GM12801 (cell line): ENCODE results near the gene SFXN5.

Source experiments
- CTCF ChIP-seq: IDR thresholded peaks from one replicate; pipeline ENCODE4 v1.5.1; 2011; ENCODE audit warnings: control low read depth; ENCODE audit not compliant: insufficient read length; ENCODE audit errors: extremely low read depth

SFXN5 gene

GRCh38 chr2:73078457-73079411 is 7.2 kb upstream of the SFXN5 start:
- no peak for TF ChIP-seq CTCF

GRCh38 chr2:73077424-73077795 is 5.9 kb upstream of the SFXN5 start:
- no peak for TF ChIP-seq CTCF

DNA sequence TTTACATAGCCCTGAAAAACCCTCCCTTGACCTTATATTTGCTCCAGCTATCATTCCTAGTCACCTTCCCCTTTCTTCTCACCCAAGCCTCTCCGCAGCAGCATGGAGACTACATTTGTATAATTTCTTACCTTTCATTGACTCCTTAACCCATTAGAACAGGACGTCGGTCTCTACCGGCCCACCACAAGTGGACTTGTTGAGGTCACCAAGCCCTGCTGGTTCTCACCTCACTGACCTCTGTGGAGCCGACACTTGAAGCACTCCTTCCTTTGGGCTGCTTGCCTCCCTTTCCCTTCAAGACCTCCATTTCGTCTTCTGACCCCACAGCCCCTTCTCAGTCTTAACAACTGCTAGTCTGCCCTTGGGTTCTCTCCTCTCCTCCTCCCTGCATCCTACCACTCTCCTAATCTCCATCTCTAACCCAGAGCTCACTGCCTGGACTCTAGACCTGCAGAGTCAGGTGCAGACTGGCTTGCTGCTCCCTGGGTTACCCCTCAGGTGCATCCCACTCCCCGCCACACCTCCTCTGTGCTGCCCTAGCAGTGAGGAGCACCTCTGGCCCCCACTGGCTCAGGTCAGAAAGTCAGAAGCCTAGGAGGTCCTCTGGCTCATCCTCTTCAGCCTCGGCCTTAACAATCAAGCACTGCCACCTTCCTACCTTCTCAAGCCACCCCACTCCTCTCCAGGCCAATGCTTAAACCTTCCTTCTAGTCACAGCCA is 5.3 kb upstream of the SFXN5 start:
- TF ChIP-seq CTCF = no peak

GRCh38 chr2:73075477-73076373 is 4.2 kb upstream of the SFXN5 start:
- no peak for TF ChIP-seq CTCF

DNA sequence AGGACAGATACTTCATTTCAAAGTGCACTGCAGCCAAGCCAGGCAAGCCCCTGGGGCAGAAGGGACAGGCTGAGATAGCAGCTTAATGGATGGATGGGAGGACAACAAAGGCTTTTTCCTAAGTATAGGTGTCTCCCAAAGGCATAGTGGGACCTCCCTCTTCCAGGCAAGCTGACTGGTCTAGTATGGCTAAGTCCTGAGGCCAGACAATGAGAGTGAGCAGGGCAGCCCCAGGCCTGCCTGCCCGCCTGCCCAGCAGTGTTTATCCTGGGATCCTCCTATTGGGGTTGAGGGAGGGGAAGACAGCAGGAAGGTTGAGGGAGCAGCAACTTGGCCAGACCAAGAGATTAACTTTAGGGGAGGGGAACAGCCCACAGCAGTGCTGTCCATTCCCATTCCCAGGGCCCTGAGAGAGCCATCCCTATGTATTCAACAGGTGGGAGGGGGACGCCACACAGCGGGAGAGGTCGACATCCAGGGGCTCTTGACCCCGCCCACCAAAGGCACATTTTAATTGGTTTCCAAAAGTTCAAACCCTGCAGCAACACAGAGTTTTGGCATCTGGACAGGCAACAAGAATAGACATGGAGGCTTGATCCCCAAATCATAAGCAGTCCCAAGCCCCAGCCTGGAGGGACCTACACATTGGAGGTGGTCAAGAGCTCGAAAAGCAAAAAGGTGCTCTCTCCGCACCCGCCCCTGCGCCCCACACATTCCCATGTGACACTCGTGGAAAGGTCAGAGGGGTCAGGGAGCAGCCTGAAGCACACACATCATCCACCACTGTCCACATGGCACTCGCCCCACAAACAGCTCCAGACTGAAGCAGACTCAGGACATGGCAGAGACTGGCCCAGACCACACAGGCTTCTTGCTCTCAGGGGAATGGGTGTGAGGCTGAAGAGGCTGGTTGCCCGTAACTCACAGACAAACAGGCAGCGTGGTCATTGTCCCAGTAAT is 2.9 kb upstream of the SFXN5 start:
- TF ChIP-seq CTCF = no peak

GRCh38 chr2:73072416-73072815 is 904 bp upstream of the SFXN5 start:
- no peak for TF ChIP-seq CTCF
